ENCODE data around the gene XIRP1.

DNA sequence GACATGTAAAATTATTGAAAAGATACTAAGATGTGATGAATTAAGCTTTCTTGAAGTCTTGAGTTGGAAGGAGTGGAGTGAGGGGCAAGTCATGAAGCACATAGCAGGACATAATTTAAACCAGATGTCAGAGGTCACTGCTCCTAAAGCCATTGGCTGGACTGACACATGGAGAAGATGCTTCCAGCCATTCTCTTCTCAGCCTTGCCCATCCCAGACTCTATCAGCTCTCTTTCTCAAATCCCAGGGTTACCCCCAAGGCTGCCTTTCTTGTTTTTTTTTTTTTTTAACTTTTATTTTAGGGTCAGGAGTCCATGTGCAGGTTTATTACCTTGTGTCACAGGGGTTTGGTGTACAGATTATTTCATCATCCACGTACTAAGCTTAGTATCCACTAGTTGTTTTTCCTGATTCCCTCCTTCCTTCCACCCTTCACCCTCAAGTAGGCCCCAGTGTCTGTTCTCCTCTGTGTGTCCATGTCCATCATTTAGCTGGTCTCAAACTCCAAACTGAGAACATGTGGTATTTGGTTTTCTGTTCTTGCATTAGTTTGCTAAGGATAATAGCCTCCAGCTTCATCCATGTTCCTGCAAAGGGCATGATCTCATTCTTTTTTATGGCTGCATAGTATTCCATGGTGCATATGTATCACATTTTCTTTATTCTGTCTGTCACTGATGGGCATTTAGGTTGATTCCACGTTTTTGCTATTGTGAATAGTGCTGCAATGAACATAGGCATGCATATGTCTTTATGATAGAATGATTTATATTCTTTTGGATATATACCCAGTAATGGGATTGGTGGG, 18.9 kb downstream of the XIRP1 start:
- TF ChIP-seq CTCF (IDR thresholded peaks at IDR 0.05) = no peak
- no peak for TF ChIP-seq POLR2A (IDR thresholded peaks at IDR 0.05)
